HUES6 (cell line): ENCODE measurements around the gene LAIR2.

Experiments
- H3K27ac ChIP-seq: 2 replicates; pipeline ENCODE4 v1.7.0; 2013; ENCODE audit warnings: low read depth, mild to moderate bottlenecking, low read length, inconsistent platforms
- H3K27me3 ChIP-seq: 2 replicates; pipeline ENCODE4 v1.6.1; 2013; ENCODE audit warnings: low read length; ENCODE audit not compliant: control insufficient read depth, insufficient read depth
- H3K36me3 ChIP-seq: 2 replicates; pipeline ENCODE4 v1.6.1; 2013; ENCODE audit warnings: low read length; ENCODE audit not compliant: control insufficient read depth, insufficient read depth
- H3K4me1 ChIP-seq: 2 replicates; pipeline ENCODE4 v1.6.1; 2013; ENCODE audit warnings: low read length; ENCODE audit not compliant: control insufficient read depth, insufficient read depth
- H3K4me3 ChIP-seq: 2 replicates; pipeline ENCODE4 v1.5.1; 2013; ENCODE audit warnings: low read depth, low read length
- H3K9ac ChIP-seq: one replicate; pipeline ENCODE4 v1.6.1; 2013; ENCODE audit warnings: mild to moderate bottlenecking, low read length
- H3K9me3 ChIP-seq: 2 replicates; pipeline ENCODE4 v1.6.1; 2013; ENCODE audit warnings: low read depth, low read length; ENCODE audit not compliant: control insufficient read depth, insufficient read depth

Gene LAIR2

GRCh38 chr19:54521860-54522513 lies 19.4 kb downstream of the LAIR2 start:
- Histone ChIP-seq H3K27me3 (peaks cover 27% of the 10 kb centered on the region; the same call in 1 of the 2 replicates), H3K9ac (no peak overlapping the region), H3K4me1 (no peaks in the 10 kb centered on the region), H3K36me3 (no peaks in the 10 kb centered on the region), H3K9me3 (peaks cover 37% of the 10 kb centered on the region; the same call in 1 of the 2 replicates), H3K27ac (no peak overlapping the region), H3K4me3 (no peak overlapping the region)

- peaks cover 44% of the 10 kb centered on the region; the same call in 1 of the 2 replicates for H3K9me3 ChIP-seq
- no peak overlapping the region for H3K9ac ChIP-seq
- no peak overlapping the region for H3K27ac ChIP-seq
- no peaks in the 10 kb centered on the region for H3K36me3 ChIP-seq
- no peaks in the 10 kb centered on the region for H3K4me1 ChIP-seq
- no peak overlapping the region for H3K4me3 ChIP-seq
- peaks cover 30% of the 10 kb centered on the region; the same call in 1 of the 2 replicates for H3K27me3 ChIP-seq
Measured at GRCh38 chr19:54523403-54523802, 20.8 kb downstream of the LAIR2 start.

GRCh38 chr19:54525636-54526035 lies 23.0 kb downstream of the LAIR2 start:
- Histone ChIP-seq H3K27me3 (peaks cover 36% of the 10 kb centered on the region; the same call in 1 of the 2 replicates), H3K36me3 (no peaks in the 10 kb centered on the region), H3K4me1 (no peaks in the 10 kb centered on the region), H3K27ac (no peak overlapping the region), H3K9ac (no peak overlapping the region), H3K9me3 (peaks cover 47% of the 10 kb centered on the region; the same call in 1 of the 2 replicates), H3K4me3 (no peak overlapping the region)

- peaks cover 47% of the 10 kb centered on the region; the same call in 1 of the 2 replicates for H3K9me3 ChIP-seq
Measured at GRCh38 chr19:54526972-54527371, 24.3 kb downstream of the LAIR2 start.

GRCh38 chr19:54530866-54531265 lies 28.2 kb downstream of the LAIR2 start:
- no peaks in the 10 kb centered on the region for H3K36me3 ChIP-seq
- no peak overlapping the region for H3K9ac ChIP-seq
- peaks cover 67% of the 10 kb centered on the region for H3K27me3 ChIP-seq
- no peaks in the 10 kb centered on the region for H3K4me1 ChIP-seq
- H3K27ac ChIP-seq = no peak overlapping the region
- H3K4me3 ChIP-seq = no peak overlapping the region
- peaks cover 44% of the 10 kb centered on the region; the same call in 1 of the 2 replicates for H3K9me3 ChIP-seq

More at GRCh38 chr19:54526972-54527371, 24.3 kb downstream of the LAIR2 start:
- Histone ChIP-seq H3K9ac (no peak overlapping the region), H3K4me1 (no peaks in the 10 kb centered on the region), H3K27me3 (peaks cover 36% of the 10 kb centered on the region; the same call in 1 of the 2 replicates), H3K27ac (no peak overlapping the region), H3K36me3 (no peaks in the 10 kb centered on the region), H3K4me3 (no peak overlapping the region)

- peaks cover 71% of the 10 kb centered on the region for H3K27me3 ChIP-seq
- H3K9me3 ChIP-seq = peaks cover 41% of the 10 kb centered on the region; the same call in 1 of the 2 replicates
- no peaks in the 10 kb centered on the region for H3K4me1 ChIP-seq
- H3K4me3 ChIP-seq = no peak overlapping the region
- no peak overlapping the region for H3K9ac ChIP-seq
- H3K27ac ChIP-seq = no peak overlapping the region
- H3K36me3 ChIP-seq = no peaks in the 10 kb centered on the region
Measured at GRCh38 chr19:54532528-54532927, 29.9 kb downstream of the LAIR2 start.

GRCh38 chr19:54533476-54533875 lies 30.8 kb downstream of the LAIR2 start:
- Histone ChIP-seq H3K9me3 (peaks cover 40% of the 10 kb centered on the region; the same call in 1 of the 2 replicates), H3K36me3 (no peaks in the 10 kb centered on the region), H3K27ac (no peak overlapping the region), H3K9ac (no peak overlapping the region), H3K27me3 (peaks cover 68% of the 10 kb centered on the region), H3K4me3 (no peak overlapping the region), H3K4me1 (no peaks in the 10 kb centered on the region)

GRCh38 chr19:54534156-54534555 lies 31.5 kb downstream of the LAIR2 start:
- Histone ChIP-seq H3K36me3 (no peaks in the 10 kb centered on the region), H3K4me3 (no peak overlapping the region), H3K27ac (no peak overlapping the region), H3K27me3 (peaks cover 62% of the 10 kb centered on the region), H3K9me3 (peaks cover 40% of the 10 kb centered on the region; the same call in 1 of the 2 replicates), H3K9ac (no peak overlapping the region), H3K4me1 (no peaks in the 10 kb centered on the region)

GRCh38 chr19:54535601-54536000 lies 33.0 kb downstream of the LAIR2 start:
- H3K9ac ChIP-seq = no peak overlapping the region
- H3K4me1 ChIP-seq = no peaks in the 10 kb centered on the region
- H3K27me3 ChIP-seq = peaks cover 58% of the 10 kb centered on the region
- no peaks in the 10 kb centered on the region for H3K36me3 ChIP-seq
- no peak overlapping the region for H3K27ac ChIP-seq
- H3K9me3 ChIP-seq = peaks cover 42% of the 10 kb centered on the region; the same call in 1 of the 2 replicates
- no peak overlapping the region for H3K4me3 ChIP-seq

GRCh38 chr19:54536956-54537355 lies 34.3 kb downstream of the LAIR2 start:
- peaks cover 45% of the 10 kb centered on the region for H3K27me3 ChIP-seq
- peaks cover 47% of the 10 kb centered on the region; the same call in 1 of the 2 replicates for H3K9me3 ChIP-seq

GRCh38 chr19:54541712-54542111 lies 39.1 kb downstream of the LAIR2 start:
- peaks cover 45% of the 10 kb centered on the region; the same call in 1 of the 2 replicates for H3K9me3 ChIP-seq
- H3K9ac ChIP-seq = no peak overlapping the region
- peaks cover 2% of the 10 kb centered on the region; the same call in 1 of the 2 replicates for H3K27me3 ChIP-seq

More at GRCh38 chr19:54536956-54537355, 34.3 kb downstream of the LAIR2 start:
- Histone ChIP-seq H3K4me1 (no peaks in the 10 kb centered on the region), H3K4me3 (no peak overlapping the region), H3K9ac (no peak overlapping the region), H3K27ac (no peak overlapping the region), H3K36me3 (no peaks in the 10 kb centered on the region)

More at GRCh38 chr19:54541712-54542111, 39.1 kb downstream of the LAIR2 start:
- H3K36me3 ChIP-seq = no peaks in the 10 kb centered on the region
- no peaks in the 10 kb centered on the region for H3K4me1 ChIP-seq
- no peak overlapping the region for H3K27ac ChIP-seq
- H3K4me3 ChIP-seq = no peak overlapping the region
